IMR-90 (cell line): ENCODE measurements around the gene TENM4. TPM values are rescaled to one million over a fixed set of nuclear protein-coding genes. Genes with fewer than 3 reads are reported as not detected.

ENCODE experiments used
- ATAC-seq: fragments of 200-7000 bp; cut with Tn5 transposase; 2 replicates; pipeline ENCODE4 v1.9.1; 2020; ENCODE audit warnings: low read depth, mild to moderate bottlenecking, moderate library complexity
- BruUV-seq: library from RNA; stranded (reverse); fragments of 400-500 nt; replicated peaks from 2 replicates; lab custom pipeline; 2021; lab: Mats Ljungman, UMichigan
- CTCF ChIA-PET: fragments of 300-600 bp; formaldehyde crosslinking; extraction: SDS; loops from one replicate; lab custom pipeline; 2021; ENCODE audit warnings: antibody characterized with exemption; lab: Yijun Ruan, JAX
- POLR2A ChIA-PET: fragments of 300-600 bp; sonication (Branson Sonifier 250); formaldehyde crosslinking; loops from one replicate; lab custom pipeline; 2022; ENCODE audit warnings: antibody characterized with exemption; ENCODE audit not compliant: unreplicated experiment; lab: Charles Lee
- DNase-seq: peaks from one replicate; pipeline ENCODE4 v3.0.0; 2013
- H2AFZ ChIP-seq: replicated peaks from 2 replicates; pipeline ENCODE3; 2013; ENCODE audit warnings: low read length, mild to moderate bottlenecking; ENCODE audit not compliant: poor library complexity
- H2AK5ac ChIP-seq: 2 replicates; pipeline ENCODE4 v1.6.1; 2013; ENCODE audit warnings: low read depth, low read length, inconsistent platforms
- H2AK9ac ChIP-seq: replicated peaks from 2 replicates; pipeline ENCODE3; 2013; ENCODE audit warnings: mild to moderate bottlenecking, low read depth, low read length, moderate library complexity; ENCODE audit not compliant: poor library complexity
- H2BK120ac ChIP-seq: 2 replicates; pipeline ENCODE4 v1.6.1; 2013; ENCODE audit warnings: low read depth, low read length, inconsistent platforms
- H2BK15ac ChIP-seq: 3 replicates; pipeline ENCODE4 v1.6.1; 2013; ENCODE audit warnings: low read depth, low read length, inconsistent platforms
- H2BK20ac ChIP-seq: 2 replicates; pipeline ENCODE4 v1.6.1; 2013; ENCODE audit warnings: low read depth, mild to moderate bottlenecking, inconsistent platforms, low read length, moderate library complexity
- H2BK5ac ChIP-seq: 2 replicates; pipeline ENCODE4 v1.6.1; 2013; ENCODE audit warnings: mild to moderate bottlenecking, low read depth, low read length, inconsistent platforms; ENCODE audit not compliant: poor library complexity, severe bottlenecking
- H3K14ac ChIP-seq: replicated peaks from 2 replicates; pipeline ENCODE4 v1.6.1; 2013; ENCODE audit warnings: low read depth, low read length, inconsistent platforms
- H3K18ac ChIP-seq: 2 replicates; pipeline ENCODE4 v1.6.1; 2013; ENCODE audit warnings: low read depth, low read length, control low read depth
- H3K23ac ChIP-seq: 2 replicates; pipeline ENCODE4 v1.6.1; 2013; ENCODE audit warnings: low read depth, low read length, inconsistent platforms
- H3K27ac ChIP-seq: 2 replicates; pipeline ENCODE4 v1.5.1; 2013; ENCODE audit warnings: mild to moderate bottlenecking, control low read depth, low read length; ENCODE audit not compliant: insufficient read depth
- H3K27me3 ChIP-seq: 2 replicates; pipeline ENCODE4 v1.6.1; 2013; ENCODE audit warnings: low read length; ENCODE audit not compliant: control insufficient read depth, insufficient read depth
- H3K36me3 ChIP-seq: 2 replicates; pipeline ENCODE4 v1.6.1; 2013; ENCODE audit warnings: low read length, mixed read lengths; ENCODE audit not compliant: control insufficient read depth, insufficient read depth
- H3K4ac ChIP-seq: 2 replicates; pipeline ENCODE4 v1.6.1; 2013; ENCODE audit warnings: low read depth, low read length, inconsistent platforms
- H3K4me1 ChIP-seq: 2 replicates; pipeline ENCODE4 v1.6.1; 2013; ENCODE audit warnings: low read length, mixed read lengths; ENCODE audit not compliant: control insufficient read depth, insufficient read depth
- H3K4me2 ChIP-seq: 2 replicates; pipeline ENCODE4 v1.6.1; 2013; ENCODE audit warnings: low read depth, mild to moderate bottlenecking, control low read depth, low read length, moderate library complexity
- H3K4me3 ChIP-seq: 2 replicates; pipeline ENCODE4 v1.5.1; 2013; ENCODE audit warnings: low read depth, mild to moderate bottlenecking, control low read depth, low read length, moderate library complexity; ENCODE audit not compliant: insufficient read depth
- H3K56ac ChIP-seq: 2 replicates; pipeline ENCODE4 v1.6.1; 2013; ENCODE audit warnings: low read length, inconsistent platforms; ENCODE audit not compliant: insufficient read depth; ENCODE audit errors: extremely low read depth
- H3K79me1 ChIP-seq, 2 experiments: 2 replicates each; pipeline ENCODE4 v1.6.1; 2013; ENCODE audit warnings: low read length in 2 of 2, inconsistent platforms in 1 of 2, low read depth in 1 of 2
- H3K9ac ChIP-seq: 2 replicates; pipeline ENCODE4 v1.6.1; 2013; ENCODE audit warnings: low read depth, low read length, control low read depth
- H3K9me1 ChIP-seq: 2 replicates; pipeline ENCODE4 v1.6.1; 2013; ENCODE audit warnings: low read length, inconsistent platforms; ENCODE audit not compliant: insufficient read depth
- H3K9me3 ChIP-seq: 2 replicates; pipeline ENCODE4 v1.6.1; 2013; ENCODE audit warnings: low read length; ENCODE audit not compliant: control insufficient read depth, insufficient read depth
- H4K20me1 ChIP-seq: 2 replicates; pipeline ENCODE4 v1.6.1; 2013; ENCODE audit warnings: low read length, inconsistent platforms; ENCODE audit not compliant: insufficient read depth
- H4K5ac ChIP-seq: 2 replicates; pipeline ENCODE4 v1.6.1; 2013; ENCODE audit warnings: mild to moderate bottlenecking, low read depth, low read length, control low read depth
- H4K8ac ChIP-seq, 2 experiments: 2 replicates each; pipeline ENCODE4 v1.6.1; 2013; ENCODE audit warnings: low read depth in 2 of 2, low read length in 2 of 2, control low read depth in 1 of 2, inconsistent platforms in 1 of 2
- H4K91ac ChIP-seq: 2 replicates; pipeline ENCODE4 v1.6.1; 2013; ENCODE audit warnings: low read depth, low read length, inconsistent platforms; ENCODE audit not compliant: insufficient read depth
- BHLHE40 ChIP-seq: fragments of 150-350 bp; IDR thresholded peaks from 2 replicates; pipeline ENCODE4 v1.6.1; 2016; ENCODE audit warnings: mild to moderate bottlenecking, low read depth, low read length
- CEBPB ChIP-seq: IDR thresholded peaks from 2 replicates; pipeline ENCODE4 v1.6.1; 2012; ENCODE audit warnings: low read depth, low read length, improper control_type of control experiment
- CTCF ChIP-seq: conservative IDR thresholded peaks from 2 replicates; pipeline ENCODE4 v1.5.1; 2012; ENCODE audit warnings: mild to moderate bottlenecking, low read depth, low read length, improper control_type of control experiment
- FOS ChIP-seq: fragments of 150-350 bp; IDR thresholded peaks from 2 replicates; pipeline ENCODE4 v1.6.1; 2016; ENCODE audit warnings: low read depth, low read length
- MAZ ChIP-seq: IDR thresholded peaks from 2 replicates; pipeline ENCODE4 v1.6.1; 2012; ENCODE audit warnings: low read depth, mild to moderate bottlenecking, low read length, improper control_type of control experiment, moderate library complexity, borderline replicate concordance
- NFE2L2 ChIP-seq: fragments of 150-350 bp; IDR thresholded peaks from 2 replicates; pipeline ENCODE4 v1.6.1; 2016; ENCODE audit warnings: low read depth, mild to moderate bottlenecking, low read length
- RFX5 ChIP-seq: IDR thresholded peaks from 2 replicates; pipeline ENCODE4 v1.8.0; 2012; ENCODE audit warnings: low read depth, mild to moderate bottlenecking, low read length, moderate library complexity
- SMC3 ChIP-seq: fragments of 150-350 bp; IDR thresholded peaks from 2 replicates; pipeline ENCODE4 v1.6.1; 2016; ENCODE audit warnings: low read depth, mild to moderate bottlenecking, antibody characterized with exemption, low read length, moderate library complexity
- WGBS, 2 experiments: methylation state at CpG; one replicate each; pipeline versions ENCODE4 v1.1.5 to v1.1.7; 2013; ENCODE audit warnings: missing lambda C conversion rate in 2 of 2; ENCODE audit not compliant: insufficient read length in 1 of 2; ENCODE audit errors: extremely low coverage in 2 of 2; 5-methylcytosine and 5-hydroxymethylcytosine counted together
- dilution Hi-C: fragments of 300-500 bp; cut with HindIII; formaldehyde crosslinking; loops from one replicate; pipeline ENCODE4 v1.14.3; 2018; ENCODE audit warnings: low sequenced_read_pairs; ENCODE audit not compliant: unreplicated experiment
- in situ Hi-C: fragments of 300-500 bp; cut with MboI; formaldehyde crosslinking; loops from 3 replicates; pipeline ENCODE4 v1.14.3; 2019; ENCODE audit warnings: low sequenced_read_pairs, inconsistent platforms, mixed read lengths
- intact Hi-C: fragments of 100-400 bp; cut with micrococcal nuclease; formaldehyde crosslinking; loops from 2 replicates; pipeline ENCODE4 v1.10.0; 2022
- polyA plus RNA-seq, 3 experiments: library from polyadenylated mRNA; depleted of rRNA; stranded (reverse); fragments of >200 nt; gene quantifications; 2 replicates each; pipeline ENCODE4 v1.2.3, GENCODE V29; 2012; ENCODE audit warnings: low replicate concordance in 1 of 3
- total RNA-seq: library from RNA; depleted of rRNA; stranded (reverse); fragments of >200 nt; gene quantifications from 2 replicates; pipeline ENCODE4 v1.2.3, GENCODE V29; 2012

TENM4 gene
- total and polyA plus RNA-seq, 2 of the 4 experiments (the other 2 are of a cell fraction): 7.4 to 9.0 TPM

GRCh38 chr11:78641541-78641940 lies 799.3 kb downstream of the TENM4 start:
- Histone ChIP-seq H4K5ac (no peak overlapping the region), H2AFZ (no peak overlapping the region), H3K27me3 (no peaks in the 10 kb centered on the region), H3K4ac (no peak overlapping the region), H4K8ac (no peak overlapping the region), H3K36me3 (no peaks in the 10 kb centered on the region), H2BK120ac (no peak overlapping the region), H4K91ac (no peak overlapping the region), H3K9ac (no peak overlapping the region), H3K23ac (no peak overlapping the region), H3K4me3 (no peak overlapping the region), H2AK5ac (no peak overlapping the region), H3K56ac (no peak overlapping the region), H3K4me1 (peaks cover 7% of the 10 kb centered on the region; the same call in 1 of the 2 replicates), H3K9me3 (no peaks in the 10 kb centered on the region), H3K14ac (no peak overlapping the region), H3K18ac (no peak overlapping the region), H2BK20ac (no peak overlapping the region), H3K4me2 (no peak overlapping the region), H2AK9ac (no peak overlapping the region), H2BK5ac (no peak overlapping the region), H3K79me1 (no peaks in the 10 kb centered on the region), H3K27ac (no peak overlapping the region), H3K9me1 (no peaks in the 10 kb centered on the region), H4K20me1 (no peaks in the 10 kb centered on the region), H2BK15ac (no peak overlapping the region)
- ATAC-seq (no peak), DNase-seq (no peak)
- BruUV-seq: no TSS peak
- TF ChIP-seq CTCF (no peak), CEBPB (no peak), FOS (no peak), SMC3 (no peak), MAZ (no peak), BHLHE40 (no peak), RFX5 (no peak), NFE2L2 (no peak)
- ChIA-PET CTCF (no interaction called here), POLR2A (no interaction called here)
- in situ Hi-C loops (loop anchor here (10.0 kb wide), 1 partner anchor 853 kb away; no protein-coding TSS in a partner anchor), intact Hi-C loops (loop anchor here (10.0 kb wide), 2 partner anchors 593 to 1063 kb away; no protein-coding TSS in a partner anchor), dilution Hi-C loops (no loop called here)
- WGBS, 2 experiments: no CpG with 5 or more reads among the region's 1 CpG
